Measurements from ENCODE around the gene PHOSPHO1.
"Not testable (repeated sequence)": the region's sequence is repeated elsewhere in the genome, so short reads cannot be mapped to it uniquely, and the experiment has no call there.

The PHOSPHO1 gene, protein sequence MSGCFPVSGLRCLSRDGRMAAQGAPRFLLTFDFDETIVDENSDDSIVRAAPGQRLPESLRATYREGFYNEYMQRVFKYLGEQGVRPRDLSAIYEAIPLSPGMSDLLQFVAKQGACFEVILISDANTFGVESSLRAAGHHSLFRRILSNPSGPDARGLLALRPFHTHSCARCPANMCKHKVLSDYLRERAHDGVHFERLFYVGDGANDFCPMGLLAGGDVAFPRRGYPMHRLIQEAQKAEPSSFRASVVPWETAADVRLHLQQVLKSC

GRCh38 chr17:49230636-49231562 lies at the start of gene PHOSPHO1:
PHOSPHO1 (minus strand) TSS chr17:49230787; CDS start chr17:49226691, 4,096 bp downstream.
- peak; percentile 72 to 77 for DNase-seq

DNA sequence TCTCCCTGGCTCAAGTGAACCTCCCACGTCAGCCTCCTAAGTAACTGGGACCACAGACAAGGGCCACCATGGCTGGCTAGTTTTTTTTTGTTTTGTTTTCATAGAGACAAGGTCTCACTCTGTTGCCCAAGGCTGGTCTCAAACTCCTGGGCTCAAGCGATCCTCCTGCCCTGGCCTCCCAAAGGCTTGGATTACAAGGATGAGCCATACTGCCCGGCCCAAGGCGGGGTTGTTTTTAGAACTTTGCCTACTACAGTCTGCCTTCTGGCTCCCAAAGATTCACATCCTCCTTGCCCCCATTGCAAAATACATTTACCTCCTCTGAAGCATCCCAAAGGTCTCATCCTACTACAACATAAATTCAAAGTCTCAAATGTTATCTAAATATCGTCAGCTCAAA lies 49.5 kb upstream of the PHOSPHO1 start:
- DNase-seq = no peak

- DNase-seq = not testable (repeated sequence)
These were observed 48.9 kb upstream of the PHOSPHO1 start for GRCh38 chr17:49279263-49280015.

DNA sequence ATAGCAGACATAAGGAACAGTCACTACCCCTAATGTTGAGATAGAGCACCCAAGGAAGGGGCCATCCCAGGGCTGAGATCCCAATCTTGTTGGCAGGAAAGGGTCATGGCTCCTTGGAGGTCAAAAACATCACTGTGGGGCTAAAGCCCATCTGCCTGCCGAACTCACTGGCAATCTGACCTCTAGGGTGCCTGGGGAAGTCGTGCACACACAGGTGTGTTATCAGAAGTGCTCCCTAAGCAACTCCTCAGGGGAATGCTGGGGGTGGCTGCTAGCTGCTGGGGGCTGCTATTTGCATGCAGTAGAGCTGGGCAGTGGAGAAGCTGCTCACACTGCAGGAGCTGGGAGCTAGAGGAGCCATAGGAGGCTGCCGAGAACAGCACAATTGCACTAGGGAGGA lies 47.5 kb upstream of the PHOSPHO1 start:
- no peak for DNase-seq

- DNase-seq = no peak
These were observed 47.1 kb upstream of the PHOSPHO1 start for GRCh38 chr17:49277638-49278037.

DNA sequence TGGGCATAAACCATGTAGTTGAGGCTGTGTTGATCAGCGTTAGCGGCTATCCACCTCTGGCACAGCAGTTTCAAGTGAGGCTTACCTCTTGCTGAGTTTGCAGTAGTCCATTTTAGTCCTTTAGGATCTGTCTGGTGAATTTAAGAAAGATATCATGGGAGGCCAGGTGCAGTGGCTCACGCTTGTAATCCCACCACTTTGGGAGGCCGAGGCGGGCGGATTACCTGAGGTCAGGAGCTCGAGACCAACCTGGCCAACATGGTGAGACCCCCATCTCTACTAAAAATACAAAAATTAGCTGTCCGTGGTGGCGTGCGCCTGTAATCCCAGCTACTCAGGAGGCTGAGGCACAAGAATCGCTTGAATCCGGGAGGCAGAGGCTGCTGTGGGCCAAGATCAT lies 45.4 kb upstream of the PHOSPHO1 start:
- not testable (repeated sequence) for DNase-seq

DNA sequence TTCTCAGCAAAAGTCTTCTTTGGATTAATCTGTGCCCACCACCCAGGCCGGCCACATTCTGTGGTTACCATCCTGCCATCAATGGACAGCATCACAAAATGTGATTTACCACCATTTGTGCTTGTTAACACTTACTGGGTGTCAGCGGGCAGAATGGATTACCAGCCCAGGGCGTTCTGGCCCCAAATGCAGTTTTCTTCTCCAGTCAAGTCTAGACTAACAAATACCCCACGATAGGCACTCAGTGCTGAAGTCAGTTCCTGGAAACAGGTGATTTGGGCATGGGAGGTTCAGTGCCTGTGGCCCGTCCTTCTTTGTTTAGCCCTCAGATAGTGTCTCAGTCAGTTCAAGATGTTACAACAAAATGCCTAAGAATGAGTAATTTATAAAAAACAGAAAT lies 38.8 kb upstream of the PHOSPHO1 start:
- no peak for DNase-seq

DNA sequence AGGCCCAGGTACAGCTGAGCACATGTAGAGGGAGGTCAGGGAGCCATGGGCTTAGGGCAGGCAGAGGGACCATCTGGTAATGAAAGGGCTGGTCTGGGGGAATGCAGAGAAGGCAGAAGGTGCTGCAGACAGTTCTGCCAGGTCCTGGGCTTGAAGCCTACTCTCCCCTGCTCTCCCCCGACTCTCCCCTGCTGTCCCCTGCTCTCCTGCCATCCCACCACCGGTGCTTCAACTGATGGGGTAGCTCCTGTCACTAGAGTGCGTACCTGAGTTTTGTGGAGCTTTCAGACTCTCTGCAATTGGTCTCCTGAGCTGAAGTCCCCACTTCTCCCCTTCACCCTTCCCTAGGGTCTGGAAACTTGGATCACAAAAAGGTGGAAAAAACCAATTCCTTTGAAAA lies 37.3 kb upstream of the PHOSPHO1 start:
- no peak for DNase-seq

DNA sequence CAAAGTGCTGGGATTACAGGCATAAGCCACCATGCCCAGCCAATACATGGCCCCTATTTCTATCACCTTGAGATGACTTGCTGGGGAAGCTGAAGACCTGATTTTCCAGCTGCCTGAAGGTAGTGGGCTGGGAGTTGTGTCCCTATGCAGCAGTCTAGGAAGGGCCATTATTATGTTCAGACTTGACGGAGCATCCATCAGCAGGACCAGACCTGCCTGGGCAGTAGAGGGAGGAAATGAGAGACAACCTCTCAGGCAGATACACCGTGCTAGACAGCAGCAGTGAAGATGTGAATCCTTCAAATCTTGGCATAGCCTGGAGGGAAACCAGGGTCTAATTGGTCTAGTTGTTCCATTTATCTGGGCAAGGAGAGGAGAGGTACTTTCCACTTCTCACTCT lies 35.6 kb upstream of the PHOSPHO1 start:
- DNase-seq = no peak

GRCh38 chr17:49261540-49261939 lies 31.0 kb upstream of the PHOSPHO1 start:
- not testable (repeated sequence) for DNase-seq

DNA sequence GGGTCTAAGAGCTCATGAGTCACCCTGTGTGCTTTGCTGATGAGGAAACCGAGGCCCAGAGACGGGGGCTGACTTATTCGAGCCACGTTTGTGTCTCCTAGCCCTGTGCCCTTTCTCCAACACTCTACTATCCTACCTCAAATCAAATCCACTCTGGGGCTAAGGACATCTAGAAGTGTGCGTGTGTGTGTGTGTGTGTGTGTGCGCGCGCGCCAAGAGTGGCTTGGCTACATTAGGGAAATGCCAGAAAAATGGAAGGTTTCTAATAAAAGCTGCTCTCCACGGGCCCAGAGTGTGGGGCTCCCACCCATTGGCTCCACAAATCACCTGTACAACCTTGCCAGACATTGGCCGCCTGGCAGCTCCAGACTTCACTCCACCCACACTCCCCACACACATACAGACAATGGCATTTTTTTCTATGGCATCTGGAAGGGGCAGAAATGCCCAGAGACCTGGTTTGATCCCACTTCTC lies 30.3 kb upstream of the PHOSPHO1 start:
- DNase-seq = no peak

GRCh38 chr17:49260011-49260816 lies 29.6 kb upstream of the PHOSPHO1 start:
- peak; percentile 45 for DNase-seq

DNA sequence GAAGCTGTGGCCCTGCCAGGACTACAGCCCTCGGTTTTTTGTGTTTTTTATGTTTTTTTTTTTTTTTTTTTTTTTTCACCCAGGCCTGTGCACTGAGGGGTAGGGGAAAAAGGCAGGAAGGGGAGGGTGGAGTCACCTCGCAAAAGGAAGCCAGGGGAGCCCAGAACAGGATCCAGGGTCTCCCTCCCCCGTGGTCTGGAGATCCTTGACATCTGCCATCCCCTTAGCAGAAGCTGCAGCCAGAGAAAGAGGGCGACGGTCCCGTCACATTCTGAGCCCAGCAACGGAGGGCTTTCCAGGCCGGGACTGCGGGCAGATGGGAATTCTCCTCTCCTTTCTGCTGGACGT lies 29.1 kb upstream of the PHOSPHO1 start:
- peak in 1 of 2 donors; percentile 3 for DNase-seq

GRCh38 chr17:49258394-49258793 lies 27.8 kb upstream of the PHOSPHO1 start:
- no peak for DNase-seq

DNA sequence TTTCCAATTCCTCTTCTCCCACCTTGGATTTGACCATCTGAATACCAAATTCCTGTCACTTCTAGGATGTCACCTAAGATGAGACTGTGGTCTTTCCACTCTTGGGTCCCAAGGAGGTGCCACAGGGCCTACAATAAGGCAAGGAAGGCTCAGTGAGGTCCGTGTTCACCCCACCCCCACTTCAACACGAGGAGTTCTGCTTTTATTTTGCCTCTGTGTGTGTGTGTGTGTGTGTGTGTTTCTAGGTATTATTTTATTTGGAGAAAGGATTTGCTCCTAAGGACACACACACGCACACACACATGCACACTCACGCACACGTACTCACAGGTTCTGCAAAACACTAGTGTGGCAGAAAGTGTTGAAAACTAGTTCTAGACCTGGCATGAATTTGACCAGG lies 24.5 kb upstream of the PHOSPHO1 start:
- DNase-seq = no peak

- no peak for DNase-seq
These were observed 23.5 kb upstream of the PHOSPHO1 start for GRCh38 chr17:49254066-49254465.

GRCh38 chr17:49252148-49252695 lies 21.6 kb upstream of the PHOSPHO1 start:
- DNase-seq = no peak

DNA sequence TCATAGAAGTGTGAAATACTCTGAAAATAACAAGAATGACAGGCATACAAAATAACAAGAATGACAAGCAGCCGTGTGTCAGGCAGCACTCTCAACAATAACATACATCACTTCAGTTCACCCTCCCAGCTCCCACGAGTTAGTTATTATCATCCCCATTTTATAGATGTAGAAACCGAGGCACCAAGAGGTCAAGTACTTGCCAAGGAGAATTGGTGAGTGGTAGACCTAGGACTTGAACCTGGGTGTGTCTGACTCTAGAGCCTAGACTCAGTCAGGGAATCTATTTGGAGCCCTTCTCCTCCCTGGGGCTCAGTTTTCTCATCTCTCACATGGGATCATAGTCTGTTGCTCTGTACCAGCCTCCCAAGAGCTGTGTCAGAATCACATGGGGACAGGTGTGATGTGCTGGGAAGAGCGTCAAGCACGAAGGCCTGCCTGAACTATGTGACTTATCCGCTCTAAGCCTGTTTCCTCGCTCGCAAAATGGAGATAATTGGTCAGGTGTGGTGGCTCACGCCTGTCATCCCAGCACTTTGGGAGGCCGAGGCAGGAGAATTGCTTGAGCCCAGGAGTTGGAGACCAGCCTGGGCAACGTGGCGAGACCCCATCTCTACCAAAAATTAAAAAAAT lies 19.4 kb upstream of the PHOSPHO1 start:
- no peak for DNase-seq

GRCh38 chr17:49249292-49249794 lies 18.8 kb upstream of the PHOSPHO1 start:
- DNase-seq = no peak

DNA sequence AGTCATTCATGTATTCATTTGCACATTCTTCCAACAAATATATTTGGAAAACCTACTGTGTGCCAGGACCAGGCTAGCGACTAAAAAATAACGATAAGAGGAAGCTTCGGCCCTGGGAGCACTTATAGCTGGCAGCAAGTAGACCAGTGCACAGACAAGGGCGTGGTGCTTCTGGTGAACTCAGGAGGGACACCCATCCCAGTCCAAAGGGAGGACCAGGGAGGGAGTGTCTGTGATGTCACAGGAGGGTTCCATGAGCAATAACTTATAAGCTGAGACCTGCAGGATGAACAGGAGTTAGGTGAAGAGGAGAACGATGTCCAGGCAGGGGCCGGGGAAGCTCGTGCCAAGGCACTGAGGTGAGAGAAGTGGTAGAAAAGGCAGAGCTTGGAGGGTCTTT lies 17.4 kb upstream of the PHOSPHO1 start:
- DNase-seq = no peak

DNA sequence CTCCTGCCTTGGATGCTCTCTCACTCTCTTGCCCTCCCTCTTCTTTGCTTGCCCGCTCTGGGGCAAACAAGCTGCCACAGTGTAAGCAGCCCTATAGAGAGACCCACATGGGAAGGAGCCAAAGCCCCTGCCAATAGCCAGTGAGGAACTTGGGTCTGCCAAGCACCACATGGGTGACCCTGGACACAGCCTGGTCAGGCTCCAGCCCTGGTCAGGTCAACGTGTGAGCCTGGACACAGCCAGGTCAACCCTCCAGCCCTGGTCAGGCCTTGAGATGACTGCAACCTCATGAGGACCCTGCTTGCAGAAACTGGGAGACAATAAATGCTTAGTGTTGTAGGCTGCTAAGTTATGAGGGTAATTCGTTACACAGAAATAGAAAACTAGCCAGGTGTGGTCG lies 14.3 kb upstream of the PHOSPHO1 start:
- no peak for DNase-seq
